ENCODE results near the gene AMIGO1. TPM values are rescaled to one million over a fixed set of nuclear protein-coding genes. Genes with fewer than 3 reads are reported as not detected.

The AMIGO1 gene
- total RNA-seq, 1 donor from 2014 or later: 19.4 TPM

DNA sequence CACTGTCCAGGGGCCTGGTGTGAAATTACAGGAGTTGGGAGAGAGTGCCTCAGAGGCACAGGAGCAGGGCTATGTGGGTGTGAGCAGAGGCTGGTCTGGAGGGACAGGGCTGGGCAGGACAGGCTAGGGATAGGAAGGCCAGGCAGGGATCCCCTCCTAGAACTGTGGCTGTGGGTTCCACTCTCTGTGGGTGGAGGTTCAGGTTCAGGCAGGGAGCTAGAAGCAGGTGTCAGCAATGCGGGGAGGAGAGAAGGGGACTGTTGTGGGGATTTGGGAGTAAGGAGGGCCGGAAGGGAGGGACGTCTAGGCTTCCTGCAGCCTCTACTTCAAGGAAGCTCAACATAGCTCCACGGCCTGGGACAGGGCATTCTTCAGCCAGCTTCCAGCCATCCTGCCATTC lies 21.9 kb upstream of the AMIGO1 start:
- Histone ChIP-seq H3K9me3 (replicated peaks) (no peaks in the 10 kb centered on the region), H3K36me3 (no peaks in the 10 kb centered on the region), H3K4me3 (no peak overlapping the region), H3K27me3 (ENCODE audit: low read depth) (no peaks in the 10 kb centered on the region), H3K4me1 (peaks cover 48% of the 10 kb centered on the region), H3K27ac (replicated peaks) (peak overlapping the region; percentile 80)
- DNase-seq: no peak
- TF ChIP-seq, protein P1, sequence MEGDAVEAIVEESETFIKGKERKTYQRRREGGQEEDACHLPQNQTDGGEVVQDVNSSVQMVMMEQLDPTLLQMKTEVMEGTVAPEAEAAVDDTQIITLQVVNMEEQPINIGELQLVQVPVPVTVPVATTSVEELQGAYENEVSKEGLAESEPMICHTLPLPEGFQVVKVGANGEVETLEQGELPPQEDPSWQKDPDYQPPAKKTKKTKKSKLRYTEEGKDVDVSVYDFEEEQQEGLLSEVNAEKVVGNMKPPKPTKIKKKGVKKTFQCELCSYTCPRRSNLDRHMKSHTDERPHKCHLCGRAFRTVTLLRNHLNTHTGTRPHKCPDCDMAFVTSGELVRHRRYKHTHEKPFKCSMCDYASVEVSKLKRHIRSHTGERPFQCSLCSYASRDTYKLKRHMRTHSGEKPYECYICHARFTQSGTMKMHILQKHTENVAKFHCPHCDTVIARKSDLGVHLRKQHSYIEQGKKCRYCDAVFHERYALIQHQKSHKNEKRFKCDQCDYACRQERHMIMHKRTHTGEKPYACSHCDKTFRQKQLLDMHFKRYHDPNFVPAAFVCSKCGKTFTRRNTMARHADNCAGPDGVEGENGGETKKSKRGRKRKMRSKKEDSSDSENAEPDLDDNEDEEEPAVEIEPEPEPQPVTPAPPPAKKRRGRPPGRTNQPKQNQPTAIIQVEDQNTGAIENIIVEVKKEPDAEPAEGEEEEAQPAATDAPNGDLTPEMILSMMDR (IDR thresholded peaks at IDR 0.05; ENCODE audit: borderline replicate concordance): no peak
- intact Hi-C loops (cut with micrococcal nuclease): no loop called here

DNA sequence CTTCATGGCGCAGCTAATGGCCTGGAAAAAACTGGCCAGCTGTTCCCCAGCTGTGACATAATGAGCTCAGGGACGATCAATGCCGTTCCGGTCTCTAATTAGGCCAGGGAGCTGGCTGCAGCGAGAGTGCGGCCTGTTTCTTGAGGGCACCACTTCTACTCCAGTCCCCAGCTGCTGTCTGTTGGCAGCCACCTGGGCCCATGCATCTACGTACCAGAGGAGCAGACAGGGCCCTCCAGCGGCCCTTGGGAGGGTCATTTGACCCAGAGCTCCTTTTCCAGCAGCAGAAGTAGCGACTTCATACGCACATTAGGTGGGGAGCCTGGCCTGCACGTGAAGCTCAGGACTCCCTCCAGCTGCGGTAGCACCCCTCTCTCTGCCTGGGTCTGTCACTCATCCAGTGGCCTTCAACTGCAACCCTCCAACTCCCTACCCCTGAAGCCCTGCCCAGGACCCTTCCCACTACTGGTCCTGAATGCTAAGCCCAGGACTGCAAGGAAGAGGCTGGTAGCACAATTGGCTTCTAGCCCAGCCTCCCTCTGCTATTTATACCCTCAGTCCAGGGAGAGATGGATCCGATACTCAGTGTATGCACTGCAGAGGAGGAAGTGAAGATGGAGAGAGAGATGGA lies 21.0 kb upstream of the AMIGO1 start:
- Histone ChIP-seq H3K4me3 (no peak overlapping the region), H3K9me3 (replicated peaks) (no peaks in the 10 kb centered on the region), H3K36me3 (no peaks in the 10 kb centered on the region), H3K27me3 (ENCODE audit: low read depth) (no peaks in the 10 kb centered on the region), H3K4me1 (peaks cover 43% of the 10 kb centered on the region), H3K27ac (replicated peaks) (peak overlapping the region; percentile 0)
- TF ChIP-seq, protein P1 (IDR thresholded peaks at IDR 0.05; ENCODE audit: borderline replicate concordance): no peak
- no peak for DNase-seq
- intact Hi-C loops (cut with micrococcal nuclease): no loop called here

DNA sequence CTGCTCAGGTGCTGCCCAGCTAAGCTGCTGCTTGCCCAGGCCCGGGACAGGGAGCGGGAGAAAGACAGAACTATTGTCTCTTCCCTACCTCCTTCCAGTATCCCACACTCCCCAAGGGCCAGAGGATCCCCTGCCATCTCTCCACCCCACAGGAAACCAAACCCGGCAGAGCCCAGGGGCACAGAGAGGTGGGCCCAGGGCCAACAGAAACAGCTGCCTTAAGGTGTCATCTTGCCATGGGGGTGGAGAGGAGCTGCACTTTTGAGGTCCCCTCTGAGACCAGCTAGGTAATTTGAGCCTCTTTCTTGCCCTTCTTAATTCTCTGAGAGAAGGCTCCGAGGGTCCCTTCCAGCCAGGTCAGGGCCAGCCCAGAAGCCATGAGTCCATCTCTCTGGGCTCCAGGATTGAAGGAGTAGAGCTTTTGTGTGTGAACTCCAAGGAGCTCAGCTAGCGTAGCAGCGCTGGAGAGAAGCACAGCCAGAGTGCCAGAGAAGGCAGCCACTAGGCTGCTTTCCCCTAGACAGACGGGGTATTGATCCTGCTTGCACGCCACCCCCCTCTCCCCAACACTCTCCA lies 20.4 kb upstream of the AMIGO1 start:
- peaks cover 37% of the 10 kb centered on the region for H3K4me1 ChIP-seq
- no peak for DNase-seq
- no peaks in the 10 kb centered on the region for H3K9me3 ChIP-seq (replicated peaks)
- H3K27ac ChIP-seq (replicated peaks): peak overlapping the region; percentile 0
- no peak overlapping the region for H3K4me3 ChIP-seq
- TF ChIP-seq, protein P1 (IDR thresholded peaks at IDR 0.05; ENCODE audit: borderline replicate concordance): no peak
- H3K36me3 ChIP-seq: no peaks in the 10 kb centered on the region
- intact Hi-C loops (cut with micrococcal nuclease): no loop called here
- no peaks in the 10 kb centered on the region for H3K27me3 ChIP-seq (ENCODE audit: low read depth)

DNA sequence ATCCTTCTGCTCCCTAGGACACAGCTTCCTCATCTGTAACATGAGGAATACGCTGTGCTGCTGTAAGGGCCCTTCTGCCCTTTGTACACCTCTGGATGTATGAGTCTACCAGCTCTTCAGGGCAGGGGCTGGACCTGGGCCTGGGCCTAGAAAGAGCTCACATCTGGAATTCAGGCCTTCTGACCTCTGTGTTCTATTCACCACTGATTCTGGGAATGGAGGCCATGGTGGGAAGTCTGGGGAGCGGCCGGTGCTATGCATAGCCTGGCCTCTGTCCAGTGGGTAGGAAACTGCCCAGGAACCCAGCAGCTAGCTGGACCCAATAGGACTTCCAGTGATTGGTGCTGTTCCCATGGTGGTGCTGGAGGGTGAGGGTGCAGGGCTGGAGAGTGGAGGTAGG lies 19.2 kb upstream of the AMIGO1 start:
- H3K9me3 ChIP-seq (replicated peaks): no peaks in the 10 kb centered on the region
- no peaks in the 10 kb centered on the region for H3K36me3 ChIP-seq
- DNase-seq: no peak
- intact Hi-C loops (cut with micrococcal nuclease): no loop called here
- H3K4me3 ChIP-seq: no peak overlapping the region
- TF ChIP-seq, protein P1 (IDR thresholded peaks at IDR 0.05; ENCODE audit: borderline replicate concordance): no peak
- H3K27ac ChIP-seq (replicated peaks): no peak overlapping the region
- no peaks in the 10 kb centered on the region for H3K27me3 ChIP-seq (ENCODE audit: low read depth)
- peaks cover 35% of the 10 kb centered on the region for H3K4me1 ChIP-seq

DNA sequence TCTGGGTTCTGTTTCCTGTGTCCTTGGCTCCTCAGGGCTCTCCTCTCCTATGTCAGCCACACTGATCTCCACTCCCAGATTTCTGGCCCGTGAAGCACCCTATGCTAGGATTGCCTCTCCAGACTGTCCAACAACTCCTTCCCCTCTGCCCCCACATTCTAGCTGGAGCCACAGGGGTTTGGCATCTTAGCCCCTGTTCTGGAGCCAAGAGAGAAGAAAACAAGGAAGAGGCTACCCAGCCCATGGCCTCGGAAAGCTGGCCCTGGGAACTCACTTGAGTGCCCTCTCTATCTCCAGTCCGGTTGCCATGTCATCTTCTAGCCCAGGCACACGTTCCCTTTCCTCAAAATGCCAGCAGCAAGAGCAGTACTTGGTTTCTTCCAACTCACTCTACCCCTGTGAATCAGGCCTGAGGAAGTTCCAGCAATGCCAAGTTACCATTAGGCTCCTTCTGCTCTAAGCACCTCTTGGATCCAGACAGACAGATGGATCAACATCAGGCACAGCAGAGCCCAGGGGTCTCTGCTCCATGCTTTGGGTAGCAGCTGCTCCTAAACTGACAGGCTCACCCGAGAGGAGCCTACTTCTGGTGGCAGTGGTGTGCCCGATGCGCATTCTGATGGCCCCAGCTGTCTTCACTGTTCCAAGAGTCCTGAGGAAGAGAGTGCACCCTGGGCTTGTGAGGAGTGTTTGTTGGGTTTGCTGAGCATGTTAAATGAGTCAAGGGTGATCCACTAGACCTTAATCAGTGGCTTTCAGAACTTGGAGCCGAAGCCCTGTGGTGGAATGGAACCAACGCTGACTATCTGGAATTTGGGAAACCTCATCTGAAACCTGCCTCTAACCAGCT lies 18.5 kb upstream of the AMIGO1 start:
- H3K4me1 ChIP-seq: peaks cover 34% of the 10 kb centered on the region
- no peak for DNase-seq
- H3K27ac ChIP-seq (replicated peaks): no peak overlapping the region
- H3K36me3 ChIP-seq: no peaks in the 10 kb centered on the region
- no peak overlapping the region for H3K4me3 ChIP-seq
- TF ChIP-seq, protein P1 (IDR thresholded peaks at IDR 0.05; ENCODE audit: borderline replicate concordance): no peak
- intact Hi-C loops (cut with micrococcal nuclease): no loop called here
- no peaks in the 10 kb centered on the region for H3K27me3 ChIP-seq (ENCODE audit: low read depth)
- no peaks in the 10 kb centered on the region for H3K9me3 ChIP-seq (replicated peaks)

Measured in left ventricle myocardium inferior (tissue), 1 donor.